ENCODE data around the gene HNF1A.

The HNF1A gene

GRCh38 chr12:120978296-120979219, at the start of gene HNF1A:
HNF1A (plus strand) TSS chr12:120978543; CDS start chr12:120978769, 226 bp downstream.
- TF ChIP-seq CTCF (IDR thresholded peaks at IDR 0.05; ENCODE audit: low read depth, low read length) = no peak
- no peak within 1 kb of the TSS for H3K4me3 ChIP-seq (ENCODE audit: low read depth, low read length)

- no peak for TF ChIP-seq CTCF (IDR thresholded peaks at IDR 0.05; ENCODE audit: low read depth, low read length)
- no peak overlapping the region for H3K4me3 ChIP-seq (ENCODE audit: low read depth, low read length)
Observed at GRCh38 chr12:120928864-120929652, 49.3 kb upstream of the HNF1A start.

- TF ChIP-seq CTCF (IDR thresholded peaks at IDR 0.05; ENCODE audit: low read depth, low read length) = no peak
Observed at GRCh38 chr12:120930032-120930431, 48.3 kb upstream of the HNF1A start.

GRCh38 chr12:120932058-120932457, 46.3 kb upstream of the HNF1A start:
- TF ChIP-seq CTCF (IDR thresholded peaks at IDR 0.05; ENCODE audit: low read depth, low read length) = no peak
- H3K4me3 ChIP-seq (ENCODE audit: low read depth, low read length) = no peak overlapping the region

More at GRCh38 chr12:120930032-120930431, 48.3 kb upstream of the HNF1A start:
- H3K4me3 ChIP-seq (ENCODE audit: low read depth, low read length) = no peak overlapping the region

GRCh38 chr12:120932956-120933526, 45.3 kb upstream of the HNF1A start:
- H3K4me3 ChIP-seq (ENCODE audit: low read depth, low read length) = no peak overlapping the region
- no peak for TF ChIP-seq CTCF (IDR thresholded peaks at IDR 0.05; ENCODE audit: low read depth, low read length)

- no peak overlapping the region for H3K4me3 ChIP-seq (ENCODE audit: low read depth, low read length)
- no peak for TF ChIP-seq CTCF (IDR thresholded peaks at IDR 0.05; ENCODE audit: low read depth, low read length)
Observed at GRCh38 chr12:120933786-120934185, 44.6 kb upstream of the HNF1A start.

Data from WI38 (cell line).